Measurements from ENCODE around the gene OR7A10. TPM values are rescaled to one million over a fixed set of nuclear protein-coding genes. Genes with fewer than 3 reads are reported as not detected.

Gene OR7A10
- total RNA-seq (2022; extraction: Qiagen RNA extraction; ENCODE audit: low read depth) = not detected in 5 replicates

DNA sequence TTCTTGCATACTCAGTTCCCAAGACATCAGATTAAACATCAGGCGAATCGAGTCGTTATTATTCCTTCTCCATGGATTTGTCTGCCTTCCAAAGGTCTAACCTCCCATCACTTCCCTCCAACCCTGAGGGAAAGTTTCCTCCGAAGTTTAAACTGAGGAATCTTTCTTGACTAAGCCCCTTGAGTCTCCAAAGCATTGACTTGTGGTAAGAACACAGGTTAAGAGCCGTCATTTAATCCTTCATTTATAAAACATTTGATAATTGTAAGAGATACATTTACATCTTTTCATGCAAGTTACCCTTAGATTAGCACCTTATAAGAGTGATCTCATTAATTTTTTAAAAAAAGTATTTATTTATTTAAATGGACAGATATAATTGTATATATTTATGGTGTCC lies at the start of gene OR7A10:
Gene OR7A10, minus strand, starts transcription at position 101 of the 400 bp plus-strand sequence. CDS start 7,045 bp downstream, outside the sequence.

GRCh38 chr19:14886032-14886431 lies 37.3 kb upstream of the OR7A10 start, which contains the start of gene OR7A17:
Gene OR7A17 (minus strand): TSS chr19:14886132. CDS start chr19:14881355, 4,777 bp downstream.

DNA sequence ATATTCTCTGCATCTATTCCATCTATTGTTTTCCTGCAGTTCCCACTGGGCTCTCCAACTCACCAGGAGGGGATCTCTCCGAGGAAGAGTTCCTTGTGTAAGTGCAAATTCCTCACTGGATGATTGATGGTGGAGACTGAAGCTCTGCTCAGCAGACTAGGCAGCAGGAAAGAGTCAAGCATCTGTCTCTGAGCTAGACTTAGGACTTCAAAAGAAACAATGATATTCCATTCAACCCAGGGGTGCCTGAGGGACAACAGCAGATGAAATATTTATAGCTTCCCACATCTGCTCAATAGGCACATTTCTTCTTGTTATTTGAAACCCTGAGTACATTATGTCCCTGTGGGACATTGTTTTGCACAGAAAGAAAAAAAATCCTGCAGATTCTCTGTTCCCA lies 13.7 kb downstream of the OR7A10 start, which contains the start of the genes OR7A5 and OR7C1:
Gene OR7A5, minus strand, starts transcription at position 175 of the 400 bp plus-strand sequence. CDS start 6,944 bp downstream, outside the sequence.
Gene OR7C1, minus strand, starts transcription at position 175 of the 400 bp plus-strand sequence. CDS start 35,049 bp downstream, outside the sequence.

Other genes starting within 250 kb of the OR7A10 start
- gene ADGRE3, start 174.1 kb downstream of the OR7A10 start, total RNA-seq (2022; extraction: Qiagen RNA extraction; ENCODE audit: low read depth) = not detected in 5 replicates
- gene ZNF333, start 158.9 kb downstream of the OR7A10 start, total RNA-seq (2022; extraction: Qiagen RNA extraction; ENCODE audit: low read depth) = 1.2 to 3.8 TPM (median 3.4 TPM) in 5 replicates
- gene ADGRE2, start 70.4 kb downstream of the OR7A10 start, total RNA-seq (2022; extraction: Qiagen RNA extraction; ENCODE audit: low read depth) = 0.53 to 1.4 TPM (median 0.99 TPM) in 5 replicates
- not detected in 5 replicates for gene OR7A5, start 13.7 kb downstream of the OR7A10 start, total RNA-seq (2022; extraction: Qiagen RNA extraction; ENCODE audit: low read depth)
- gene OR7C1, start 13.7 kb downstream of the OR7A10 start, total RNA-seq (2022; extraction: Qiagen RNA extraction; ENCODE audit: low read depth) = not detected in 5 replicates
- gene OR7A17, start 37.2 kb upstream of the OR7A10 start, total RNA-seq (2022; extraction: Qiagen RNA extraction; ENCODE audit: low read depth) = not detected in 5 replicates
- gene OR7C2, start 92.6 kb upstream of the OR7A10 start, total RNA-seq (2022; extraction: Qiagen RNA extraction; ENCODE audit: low read depth) = not detected in 5 replicates
- gene SLC1A6, start 130.9 kb upstream of the OR7A10 start, total RNA-seq (2022; extraction: Qiagen RNA extraction; ENCODE audit: low read depth) = not detected in 5 replicates
- not detected in 5 replicates for gene CASP14, start 200.6 kb upstream of the OR7A10 start, total RNA-seq (2022; extraction: Qiagen RNA extraction; ENCODE audit: low read depth)
- not detected in 5 replicates for gene OR1I1, start 233.3 kb upstream of the OR7A10 start, total RNA-seq (2022; extraction: Qiagen RNA extraction; ENCODE audit: low read depth)

All from A549 treated with ZK216348 at 1 μM for 4 hours (cell line).